Erythroblast (primary cell): ENCODE measurements around the gene H2BK1.

Experiments
- GATA1 ChIP-seq: IDR thresholded peaks from 2 replicates; pipeline ENCODE4 v1.6.1; 2011; ENCODE audit warnings: low read depth, mild to moderate bottlenecking, control low read depth, low read length, moderate library complexity
- POLR2A ChIP-seq: IDR thresholded peaks from 2 replicates; pipeline ENCODE4 v1.6.1; 2011; ENCODE audit warnings: mild to moderate bottlenecking, low read length

- no peak for TF ChIP-seq POLR2A
- TF ChIP-seq GATA1, result no peak
Measured at GRCh38 chr7:151193203-151193978, 16.9 kb downstream of the H2BK1 start.
